H9 (cell line): ENCODE data around the gene SPEN. TPM values are rescaled to one million over a fixed set of nuclear protein-coding genes. Genes with fewer than 3 reads are reported as not detected.

Experiments
- DNase-seq: peaks from one replicate; pipeline ENCODE4 v3.0.0-alpha.2; 2017
- H2AFZ ChIP-seq: one replicate; pipeline ENCODE4 v1.6.1; 2013; ENCODE audit warnings: mild to moderate bottlenecking, low read length, control low read depth, moderate library complexity
- H2AK5ac ChIP-seq: 2 replicates; pipeline ENCODE4 v1.6.1; 2013; ENCODE audit warnings: low read length, control low read depth, mixed read lengths; ENCODE audit not compliant: insufficient read length
- H2BK120ac ChIP-seq: one replicate; pipeline ENCODE4 v1.6.1; 2013; ENCODE audit warnings: low read depth, mild to moderate bottlenecking, low read length, control low read depth, inconsistent platforms; ENCODE audit not compliant: poor library complexity, severe bottlenecking
- H2BK12ac ChIP-seq: 2 replicates; pipeline ENCODE4 v1.6.1; 2013; ENCODE audit warnings: low read length, control low read depth, mixed read lengths, low read depth; ENCODE audit not compliant: insufficient read length
- H2BK15ac ChIP-seq: 2 replicates; pipeline ENCODE4 v1.6.1; 2013; ENCODE audit warnings: low read depth, low read length, control low read depth
- H2BK20ac ChIP-seq: one replicate; pipeline ENCODE4 v1.6.1; 2013; ENCODE audit warnings: low read depth, mild to moderate bottlenecking, low read length, control low read depth, inconsistent platforms; ENCODE audit not compliant: poor library complexity, severe bottlenecking
- H2BK5ac ChIP-seq: 2 replicates; pipeline ENCODE4 v1.6.1; 2013; ENCODE audit warnings: low read length, control low read depth, mixed read lengths; ENCODE audit not compliant: insufficient read length
- H3K14ac ChIP-seq: 2 replicates; pipeline ENCODE4 v1.6.1; 2013; ENCODE audit warnings: low read length, control low read depth; ENCODE audit not compliant: insufficient read depth
- H3K18ac ChIP-seq: 2 replicates; pipeline ENCODE4 v1.6.1; 2013; ENCODE audit warnings: low read depth, mild to moderate bottlenecking, mixed read lengths, low read length, control low read depth; ENCODE audit not compliant: insufficient read length
- H3K23ac ChIP-seq: 2 replicates; pipeline ENCODE4 v1.6.1; 2013; ENCODE audit warnings: low read length, control low read depth, mixed read lengths, low read depth; ENCODE audit not compliant: insufficient read length
- H3K23me2 ChIP-seq: 2 replicates; pipeline ENCODE4 v1.6.1; 2013; ENCODE audit warnings: low read depth, mild to moderate bottlenecking, mixed read lengths, low read length, control low read depth; ENCODE audit not compliant: insufficient read length, poor library complexity, severe bottlenecking
- H3K27ac ChIP-seq: 2 replicates; pipeline ENCODE4 v1.5.1; 2013; ENCODE audit warnings: low read length, control low read depth, mixed read lengths, low read depth; ENCODE audit not compliant: insufficient read length
- H3K27me3 ChIP-seq: 2 replicates; pipeline ENCODE4 v1.6.1; 2013; ENCODE audit warnings: low read length, control low read depth, inconsistent platforms; ENCODE audit not compliant: insufficient read depth
- H3K4ac ChIP-seq: 2 replicates; pipeline ENCODE4 v1.6.1; 2013; ENCODE audit warnings: low read depth, mild to moderate bottlenecking, control low read depth, inconsistent platforms, low read length, moderate library complexity
- H3K4me1 ChIP-seq: 2 replicates; pipeline ENCODE4 v1.6.1; 2013; ENCODE audit warnings: low read length, control low read depth, inconsistent platforms; ENCODE audit not compliant: insufficient read depth
- H3K4me2 ChIP-seq: 2 replicates; pipeline ENCODE4 v1.6.1; 2013; ENCODE audit warnings: low read length, control low read depth, mixed read lengths; ENCODE audit not compliant: insufficient read length, insufficient read depth
- H3K56ac ChIP-seq: 2 replicates; pipeline ENCODE4 v1.6.1; 2013; ENCODE audit warnings: low read depth, mild to moderate bottlenecking, mixed read lengths, low read length, control low read depth; ENCODE audit not compliant: insufficient read length
- H3K79me1 ChIP-seq: 2 replicates; pipeline ENCODE4 v1.6.1; 2013; ENCODE audit warnings: low read depth, mild to moderate bottlenecking, moderate library complexity, low read length, control low read depth, inconsistent platforms; ENCODE audit not compliant: insufficient read depth, poor library complexity, severe bottlenecking
- H3K79me2 ChIP-seq: 2 replicates; pipeline ENCODE4 v1.6.1; 2013; ENCODE audit warnings: low read length, control low read depth, inconsistent platforms; ENCODE audit not compliant: insufficient read depth
- H3K9ac ChIP-seq: 2 replicates; pipeline ENCODE4 v1.6.1; 2013; ENCODE audit warnings: low read length, control low read depth, mixed read lengths; ENCODE audit not compliant: insufficient read length; ENCODE audit errors: extremely low read depth
- H3K9me3 ChIP-seq: one replicate; pipeline ENCODE4 v1.6.1; 2013; ENCODE audit warnings: low read depth, low read length, inconsistent platforms; ENCODE audit not compliant: control insufficient read depth
- H3T11ph ChIP-seq: one replicate; pipeline ENCODE4 v1.6.1; 2013; ENCODE audit warnings: mild to moderate bottlenecking, low read length, control low read depth, inconsistent platforms
- H4K20me1 ChIP-seq: one replicate; pipeline ENCODE4 v1.6.1; 2013; ENCODE audit not compliant: control insufficient read depth, insufficient read length, insufficient read depth
- H4K5ac ChIP-seq: 2 replicates; pipeline ENCODE4 v1.6.1; 2013; ENCODE audit warnings: low read depth, mild to moderate bottlenecking, mixed read lengths, low read length, control low read depth; ENCODE audit not compliant: insufficient read length
- H4K8ac ChIP-seq: replicated peaks from 2 replicates; pipeline ENCODE4 v1.6.1; 2013; ENCODE audit warnings: low read length, control low read depth, mixed read lengths, low read depth; ENCODE audit not compliant: insufficient read length
- H4K91ac ChIP-seq: 2 replicates; pipeline ENCODE4 v1.6.1; 2013; ENCODE audit warnings: low read depth, mild to moderate bottlenecking, moderate library complexity, mixed read lengths, low read length, control low read depth; ENCODE audit not compliant: insufficient read length
- H3K27ac Mint-ChIP-seq, 3 experiments: 2 replicates in 2 of 3; 3 replicates in 1 of 3; pipeline ENCODE4 v1.8.0; 2020 to 2021; ENCODE audit warnings: mixed read lengths in 3 of 3, mild to moderate bottlenecking in 1 of 3, moderate library complexity in 1 of 3
- H3K27me3 Mint-ChIP-seq: 2 replicates; pipeline ENCODE4 v1.8.0; 2021; ENCODE audit warnings: low read depth, mild to moderate bottlenecking, moderate library complexity, mixed read lengths
- H3K36me3 Mint-ChIP-seq, 3 experiments: 2 replicates in 2 of 3; 3 replicates in 1 of 3; pipeline ENCODE4 v1.8.0; 2020 to 2021; ENCODE audit warnings: low read depth in 3 of 3, mixed read lengths in 3 of 3; ENCODE audit not compliant: insufficient read depth in 1 of 3
- H3K4me1 Mint-ChIP-seq, 2 experiments: 2 replicates each; pipeline ENCODE4 v1.8.0; 2020; ENCODE audit warnings: mixed read lengths in 2 of 2
- H3K4me3 Mint-ChIP-seq, 2 experiments: 2 replicates in 1 of 2; 3 replicates in 1 of 2; pipeline ENCODE4 v1.8.0; 2020 to 2021; ENCODE audit warnings: mild to moderate bottlenecking in 2 of 2, mixed read lengths in 2 of 2, moderate library complexity in 1 of 2
- H3K9me3 Mint-ChIP-seq, 2 experiments: 2 replicates in 1 of 2; 3 replicates in 1 of 2; pipeline ENCODE4 v1.8.0; 2020; ENCODE audit warnings: mild to moderate bottlenecking in 2 of 2, mixed read lengths in 2 of 2, moderate library complexity in 1 of 2
- CTCF ChIP-seq: fragments of 200-600 bp; sonication (generic); conservative IDR thresholded peaks from 3 replicates; pipeline ENCODE4 v1.8.0; 2021; ENCODE audit warnings: antibody characterized with exemption, mild to moderate bottlenecking
- WGBS: extraction: QIAGEN DNeasy Blood & Tissue Kit; methylation state at CpG from one replicate; pipeline ENCODE4 v1.1.7; 2013; ENCODE audit warnings: missing lambda C conversion rate, low lambda C conversion rate, mixed read lengths; ENCODE audit not compliant: insufficient read length; ENCODE audit errors: extremely low coverage; 5-methylcytosine and 5-hydroxymethylcytosine counted together
- total RNA-seq: library from RNA; stranded (reverse); gene quantifications from 2 replicates; pipeline ENCODE4 v1.2.1, GENCODE V29; 2021

The SPEN gene
- total RNA-seq, 1 experiment from 2014 or later: 59.6 TPM

- no peak overlapping the region for H3K14ac ChIP-seq
- H4K91ac ChIP-seq: no peak overlapping the region
- no peak overlapping the region for H3T11ph ChIP-seq
- peaks cover 11% of the 10 kb centered on the region; the same call in 1 of the 2 replicates for H3K4me1 ChIP-seq
- no peak overlapping the region for H2BK5ac ChIP-seq
- H3K27ac ChIP-seq: no peak overlapping the region
- Mint-ChIP-seq H3K4me1 (peaks cover 54 to 57% of the 10 kb centered on the region in 2 experiments), H3K4me3 (no peak overlapping the region), H3K9me3 (no peaks in the 10 kb centered on the region), H3K27me3 (peaks cover 2% of the 10 kb centered on the region), H3K27ac (0 out of 7 replicates have a peak overlapping the region, but pooled peaks of 2 of the 3 experiments have one; percentile 9 to 57), H3K36me3 (peaks cover 0 to 12% (median 3%) of the 10 kb centered on the region in 3 experiments; a peak in 4 of 7 replicates)
- no peak overlapping the region for H3K18ac ChIP-seq
- H3K79me1 ChIP-seq: no peaks in the 10 kb centered on the region
- no peak overlapping the region for H3K4ac ChIP-seq
- H4K20me1 ChIP-seq: peaks cover 2% of the 10 kb centered on the region
- H2AFZ ChIP-seq: no peak overlapping the region
- no peak overlapping the region for H4K5ac ChIP-seq
- no peak overlapping the region for H3K23ac ChIP-seq
- H2AK5ac ChIP-seq: no peak overlapping the region
- H3K27me3 ChIP-seq: no peaks in the 10 kb centered on the region
- TF ChIP-seq CTCF: no peak
- WGBS: no CpG with 5 or more reads among the region's 3 CpGs
- no peak overlapping the region for H3K4me2 ChIP-seq
- H3K9ac ChIP-seq: no peak overlapping the region
- H4K8ac ChIP-seq: no peak overlapping the region
- no peak overlapping the region for H2BK12ac ChIP-seq
- no peak overlapping the region for H2BK15ac ChIP-seq
- DNase-seq: no peak
- no peaks in the 10 kb centered on the region for H3K9me3 ChIP-seq
- no peaks in the 10 kb centered on the region; the same call in 1 of the 2 replicates for H3K79me2 ChIP-seq
- no peaks in the 10 kb centered on the region for H3K23me2 ChIP-seq
- no peak overlapping the region for H2BK120ac ChIP-seq
- H3K56ac ChIP-seq: no peak overlapping the region
- no peak overlapping the region for H2BK20ac ChIP-seq
Measured at GRCh38 chr1:15954316-15954715, 106.8 kb downstream of the SPEN start.
